Esophagus squamous epithelium (tissue), 5 donors: ENCODE data around the gene SLIT1. TPM values are rescaled to one million over a fixed set of nuclear protein-coding genes. Genes with fewer than 3 reads are reported as not detected.

Experiments used
- DNase-seq: peaks from one replicate; lab custom pipeline; 2025; lab: John Stamatoyannopoulos, UW
- H3K27ac ChIP-seq, 4 donors: fragments of 200-600 bp; sonication (generic); one replicate each; pipeline ENCODE4 v1.5.1; 2016 to 2019; ENCODE audit warnings: mild to moderate bottlenecking in 1 of 4
- H3K27me3 ChIP-seq, 4 donors: fragments of 200-600 bp; sonication (generic); 1 replicate in 3 of 4; 2 replicates in 1 of 4; pipeline versions ENCODE4 v1.5.1 to v1.6.0; 2017 to 2021; ENCODE audit warnings: antibody characterized with exemption in 1 of 4
- H3K36me3 ChIP-seq, 3 donors: fragments of 200-600 bp; sonication (generic); one replicate each; pipeline ENCODE4 v1.5.1; 2016 to 2019
- H3K4me1 ChIP-seq, 3 donors: fragments of 200-600 bp; sonication (generic); one replicate each; pipeline ENCODE4 v1.5.1; 2017 to 2019
- H3K4me3 ChIP-seq, 4 donors: fragments of 200-600 bp; sonication (generic); 1 replicate in 3 of 4; 2 replicates in 1 of 4; pipeline ENCODE4 v1.5.1; 2016 to 2019; ENCODE audit warnings: mild to moderate bottlenecking in 2 of 4, moderate library complexity in 1 of 4
- H3K9me3 ChIP-seq, 3 donors: fragments of 200-600 bp; sonication (generic); one replicate each; pipeline ENCODE4 v1.5.1; 2016 to 2019
- POLR2A ChIP-seq, 4 donors: fragments of 450-650 bp; IDR thresholded peaks; one replicate each; pipeline ENCODE4 v1.6.1; 2017; ENCODE audit warnings: antibody characterized with exemption in 4 of 4, mild to moderate bottlenecking in 4 of 4, moderate library complexity in 3 of 4
- WGBS, 2 donors: methylation state at CpG; one replicate each; pipeline ENCODE4 v1.1.5; 2018; 5-methylcytosine and 5-hydroxymethylcytosine counted together
- intact Hi-C: fragments of 100-400 bp; cut with DNase I; formaldehyde crosslinking; loops from one replicate; pipeline ENCODE4 v1.15.0; 2022
- total RNA-seq, 4 donors: library from RNA; depleted of rRNA; stranded (reverse); fragments of >200 nt; gene quantifications; one replicate each; pipeline ENCODE4 v1.1.0, GENCODE V29; 2016
- TF ChIP-seq, protein P1 (sequence below), 6 experiments: fragments of 450-650 bp in 4 of 6; fragments of 200-600 bp in 2 of 6; sonication (generic) in 2 of 6; IDR thresholded peaks; one replicate each; pipeline ENCODE4 v1.5.1; 2016 to 2019; ENCODE audit warnings: antibody characterized with exemption in 6 of 6, mild to moderate bottlenecking in 4 of 6, moderate library complexity in 4 of 6
- donor health status: DM: yes; HTN: yes; CAD: no.

SLIT1 gene
- total RNA-seq, 4 donors from 2014 or later: not detected

GRCh38 chr10:97163181-97163580, 22.6 kb downstream of the SLIT1 start:
- TF ChIP-seq POLR2A (IDR thresholded peaks at IDR 0.05): no peak
- TF ChIP-seq, protein P1, sequence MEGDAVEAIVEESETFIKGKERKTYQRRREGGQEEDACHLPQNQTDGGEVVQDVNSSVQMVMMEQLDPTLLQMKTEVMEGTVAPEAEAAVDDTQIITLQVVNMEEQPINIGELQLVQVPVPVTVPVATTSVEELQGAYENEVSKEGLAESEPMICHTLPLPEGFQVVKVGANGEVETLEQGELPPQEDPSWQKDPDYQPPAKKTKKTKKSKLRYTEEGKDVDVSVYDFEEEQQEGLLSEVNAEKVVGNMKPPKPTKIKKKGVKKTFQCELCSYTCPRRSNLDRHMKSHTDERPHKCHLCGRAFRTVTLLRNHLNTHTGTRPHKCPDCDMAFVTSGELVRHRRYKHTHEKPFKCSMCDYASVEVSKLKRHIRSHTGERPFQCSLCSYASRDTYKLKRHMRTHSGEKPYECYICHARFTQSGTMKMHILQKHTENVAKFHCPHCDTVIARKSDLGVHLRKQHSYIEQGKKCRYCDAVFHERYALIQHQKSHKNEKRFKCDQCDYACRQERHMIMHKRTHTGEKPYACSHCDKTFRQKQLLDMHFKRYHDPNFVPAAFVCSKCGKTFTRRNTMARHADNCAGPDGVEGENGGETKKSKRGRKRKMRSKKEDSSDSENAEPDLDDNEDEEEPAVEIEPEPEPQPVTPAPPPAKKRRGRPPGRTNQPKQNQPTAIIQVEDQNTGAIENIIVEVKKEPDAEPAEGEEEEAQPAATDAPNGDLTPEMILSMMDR (IDR thresholded peaks at IDR 0.05): no peak
- Histone ChIP-seq H3K27ac (no peak overlapping the region), H3K4me3 (no peak overlapping the region), H3K36me3 (no peaks in the 10 kb centered on the region), H3K4me1 (no peaks in the 10 kb centered on the region), H3K27me3 (no peaks in the 10 kb centered on the region), H3K9me3 (no peaks in the 10 kb centered on the region)
- 63 to 81% methylated on average over 2 to 6 of the region's 7 CpGs for WGBS, 2 donors
- intact Hi-C loops: no loop called here
- no peak for DNase-seq

DNA sequence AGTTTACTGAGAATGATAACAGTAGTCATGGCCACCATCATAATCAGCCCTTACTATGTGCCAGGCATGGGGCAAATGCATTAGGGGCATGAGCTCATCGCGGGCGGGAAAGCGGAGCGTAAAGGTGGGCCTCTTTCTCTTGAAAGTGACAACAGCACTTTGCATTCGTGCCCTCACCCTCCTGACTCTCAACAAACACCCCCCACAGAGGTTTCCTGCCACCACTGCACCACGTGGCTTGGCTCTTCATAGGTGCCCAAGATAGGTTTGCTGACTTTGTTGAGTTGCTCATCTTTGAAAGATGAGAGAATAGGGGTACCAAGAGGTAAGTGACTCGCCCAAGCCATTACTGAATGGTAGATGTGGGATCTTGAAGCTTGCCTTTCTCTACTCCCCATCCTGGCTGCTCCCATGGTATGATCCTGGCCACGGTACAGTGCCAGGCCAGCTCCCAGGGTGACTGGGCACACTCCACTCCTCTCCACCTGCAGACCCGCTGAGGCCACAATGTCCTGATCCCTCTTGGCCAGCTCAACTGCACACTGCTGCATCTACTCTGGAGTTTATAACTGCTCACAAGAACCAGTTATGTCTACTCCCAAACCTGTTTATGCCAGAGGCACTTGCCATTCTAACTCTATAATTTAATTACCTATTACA, 26.0 kb downstream of the SLIT1 start:
- no peak overlapping the region for H3K4me3 ChIP-seq
- H3K4me1 ChIP-seq: no peaks in the 10 kb centered on the region
- DNase-seq: no peak
- no peak overlapping the region for H3K27ac ChIP-seq
- no peaks in the 10 kb centered on the region for H3K27me3 ChIP-seq
- TF ChIP-seq POLR2A (IDR thresholded peaks at IDR 0.05): no peak
- TF ChIP-seq, protein P1 (IDR thresholded peaks at IDR 0.05): no peak
- WGBS, 2 donors: 84 to 86% methylated on average over 9 of the region's 10 CpGs
- H3K9me3 ChIP-seq: no peaks in the 10 kb centered on the region
- intact Hi-C loops: no loop called here
- H3K36me3 ChIP-seq: no peaks in the 10 kb centered on the region

GRCh38 chr10:97157578-97158095, 28.1 kb downstream of the SLIT1 start:
- Histone ChIP-seq H3K27ac (no peak overlapping the region), H3K9me3 (no peaks in the 10 kb centered on the region), H3K4me1 (no peaks in the 10 kb centered on the region), H3K27me3 (no peaks in the 10 kb centered on the region), H3K36me3 (no peaks in the 10 kb centered on the region), H3K4me3 (no peak overlapping the region)
- DNase-seq: no peak
- intact Hi-C loops: no loop called here
- no peak for TF ChIP-seq POLR2A (IDR thresholded peaks at IDR 0.05)
- TF ChIP-seq, protein P1 (IDR thresholded peaks at IDR 0.05): no peak
- WGBS, 2 donors: 40 to 71% methylated on average over 2 to 6 of the region's 6 CpGs

- no peak for TF ChIP-seq POLR2A (IDR thresholded peaks at IDR 0.05)
- TF ChIP-seq, protein P1 (IDR thresholded peaks at IDR 0.05): no peak
- H3K27ac ChIP-seq: no peak overlapping the region
- intact Hi-C loops: no loop called here
- DNase-seq: no peak
- H3K9me3 ChIP-seq: no peaks in the 10 kb centered on the region
- 61 to 68% methylated on average over 4 of the region's 4 CpGs for WGBS, 2 donors
- no peak overlapping the region for H3K4me3 ChIP-seq
- no peaks in the 10 kb centered on the region for H3K4me1 ChIP-seq
- peaks cover 0 to 16% (median 0%) of the 10 kb centered on the region in 4 donors for H3K27me3 ChIP-seq
- H3K36me3 ChIP-seq: no peaks in the 10 kb centered on the region
Measured at GRCh38 chr10:97154781-97155180, 31.0 kb downstream of the SLIT1 start.

GRCh38 chr10:97154162-97154561, 31.6 kb downstream of the SLIT1 start:
- Histone ChIP-seq H3K27ac (no peak overlapping the region), H3K27me3 (peaks cover 0 to 16% (median 0%) of the 10 kb centered on the region in 4 donors), H3K4me3 (no peak overlapping the region), H3K36me3 (no peaks in the 10 kb centered on the region), H3K4me1 (no peaks in the 10 kb centered on the region), H3K9me3 (no peaks in the 10 kb centered on the region)
- 70 to 89% methylated on average over 3 to 4 of the region's 4 CpGs for WGBS, 2 donors
- intact Hi-C loops: no loop called here
- no peak for TF ChIP-seq POLR2A (IDR thresholded peaks at IDR 0.05)
- TF ChIP-seq, protein P1 (IDR thresholded peaks at IDR 0.05): no peak
- no peak for DNase-seq
